GM10248 (cell line): ENCODE data around the gene NDUFB5.
A peak's percentile ranks its signal among the peaks of the same experiment; 100 is the strongest.

ENCODE experiments used
- CTCF ChIA-PET: fragments of 300-600 bp; sonication (Branson Sonifier 250); formaldehyde crosslinking; extraction: SDS; loops from one replicate; lab custom pipeline; 2021; ENCODE audit warnings: antibody characterized with exemption; lab: Yijun Ruan, JAX
- POLR2A ChIA-PET: fragments of 350-650 bp; sonication (Branson Sonifier 250); formaldehyde crosslinking; extraction: SDS; loops from one replicate; lab custom pipeline; 2020; ENCODE audit warnings: antibody characterized with exemption; lab: Yijun Ruan, JAX
- DNase-seq: peaks from one replicate; pipeline ENCODE4 v3.0.0; 2012; ENCODE audit errors: extremely low spot score
- TF ChIP-seq, protein P1 (sequence below): IDR thresholded peaks from 2 replicates; pipeline ENCODE4 v1.5.1; 2012; ENCODE audit warnings: mild to moderate bottlenecking, low read depth; ENCODE audit errors: extremely low read depth, missing control alignments, control extremely low read depth

Gene NDUFB5

DNA sequence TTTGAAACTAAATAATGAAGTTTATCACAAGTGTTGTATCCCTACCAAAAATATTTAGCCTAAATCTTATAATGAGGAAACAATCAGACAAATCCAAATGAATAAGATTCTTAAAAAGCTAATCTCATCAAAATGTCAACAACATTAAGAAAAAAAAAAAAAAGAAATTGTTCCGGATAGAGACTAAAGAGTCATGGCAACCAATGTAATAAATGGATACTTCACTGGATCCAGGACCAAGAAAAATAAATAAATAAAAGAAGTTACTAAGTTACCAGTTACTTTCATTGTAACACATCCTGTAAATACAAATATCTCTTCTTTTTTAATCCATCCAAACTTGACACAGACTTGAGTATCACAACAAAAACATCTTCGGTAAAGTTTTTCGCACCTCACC, 763 bp upstream of the NDUFB5 start:
- CTCF ChIA-PET, result no interaction called here
- TF ChIP-seq, protein P1, sequence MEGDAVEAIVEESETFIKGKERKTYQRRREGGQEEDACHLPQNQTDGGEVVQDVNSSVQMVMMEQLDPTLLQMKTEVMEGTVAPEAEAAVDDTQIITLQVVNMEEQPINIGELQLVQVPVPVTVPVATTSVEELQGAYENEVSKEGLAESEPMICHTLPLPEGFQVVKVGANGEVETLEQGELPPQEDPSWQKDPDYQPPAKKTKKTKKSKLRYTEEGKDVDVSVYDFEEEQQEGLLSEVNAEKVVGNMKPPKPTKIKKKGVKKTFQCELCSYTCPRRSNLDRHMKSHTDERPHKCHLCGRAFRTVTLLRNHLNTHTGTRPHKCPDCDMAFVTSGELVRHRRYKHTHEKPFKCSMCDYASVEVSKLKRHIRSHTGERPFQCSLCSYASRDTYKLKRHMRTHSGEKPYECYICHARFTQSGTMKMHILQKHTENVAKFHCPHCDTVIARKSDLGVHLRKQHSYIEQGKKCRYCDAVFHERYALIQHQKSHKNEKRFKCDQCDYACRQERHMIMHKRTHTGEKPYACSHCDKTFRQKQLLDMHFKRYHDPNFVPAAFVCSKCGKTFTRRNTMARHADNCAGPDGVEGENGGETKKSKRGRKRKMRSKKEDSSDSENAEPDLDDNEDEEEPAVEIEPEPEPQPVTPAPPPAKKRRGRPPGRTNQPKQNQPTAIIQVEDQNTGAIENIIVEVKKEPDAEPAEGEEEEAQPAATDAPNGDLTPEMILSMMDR, result no peak
- no peak for DNase-seq

DNA sequence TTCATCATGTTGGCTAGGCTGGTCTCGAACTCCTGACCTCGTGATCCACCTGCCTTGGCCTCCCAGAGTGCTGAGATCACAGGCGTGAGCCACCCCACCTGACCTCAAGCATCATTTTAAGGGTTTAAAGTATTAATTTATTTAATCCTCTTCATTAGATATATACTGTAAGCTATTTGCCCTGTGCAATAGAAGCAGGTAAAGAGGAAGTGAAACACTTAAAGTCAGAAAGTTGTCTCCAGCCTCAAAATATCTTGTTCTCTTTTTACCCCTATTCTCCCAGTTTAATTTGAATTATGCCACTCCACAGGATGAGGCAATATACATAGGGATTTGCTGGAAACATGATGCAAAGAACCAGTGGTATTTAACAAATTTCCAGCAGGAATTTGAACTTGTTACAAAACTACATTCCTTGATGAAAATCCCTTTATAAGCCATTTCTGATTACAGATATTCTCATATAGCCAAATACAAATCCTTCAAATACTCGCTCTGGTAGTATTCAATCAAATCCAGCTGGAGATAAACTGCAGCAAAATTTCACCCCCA, 2.0 kb downstream of the NDUFB5 start:
- TF ChIP-seq, protein P1, result no peak
- ChIA-PET CTCF (no interaction called here), POLR2A (interaction anchor here (0.6 kb wide), 1 partner anchor 16 kb away, joined by 4 read pairs; no protein-coding TSS in a partner anchor)
- DNase-seq, result peak; percentile 37

More for the DNA sequence above, 763 bp upstream of the NDUFB5 start:
- POLR2A ChIA-PET, result no interaction called here

- POLR2A ChIA-PET, result no interaction called here
- DNase-seq, result peak; percentile 55
- CTCF ChIA-PET, result interaction anchor here (1.0 to 1.4 kb wide), 2 partner anchors 9 to 44 kb away, joined by 3 to 5 read pairs; no protein-coding TSS in a partner anchor
- TF ChIP-seq, protein P1, result no peak
Measured at GRCh38 chr3:179608931-179609720, 4.5 kb downstream of the NDUFB5 start.

GRCh38 chr3:179610066-179610465, 5.5 kb downstream of the NDUFB5 start:
- CTCF ChIA-PET, result no interaction called here
- TF ChIP-seq, protein P1, result no peak
- POLR2A ChIA-PET, result no interaction called here
- DNase-seq, result no peak

- no peak for DNase-seq
- POLR2A ChIA-PET, result no interaction called here
- CTCF ChIA-PET, result interaction anchor here (1.6 kb wide), 1 partner anchor 56 kb away, joined by 3 read pairs; no protein-coding TSS in a partner anchor
Measured at GRCh38 chr3:179613807-179614206, 9.2 kb downstream of the NDUFB5 start.

GRCh38 chr3:179615458-179616173, 11.0 kb downstream of the NDUFB5 start:
- ChIA-PET POLR2A (no interaction called here), CTCF (interaction anchor here (1.4 to 2.2 kb wide), 3 partner anchors 11 to 34 kb away, joined by 4 to 8 read pairs (median 6); partner anchors contain the start of genes MRPL47 and NDUFB5)
- DNase-seq, result no peak
- TF ChIP-seq, protein P1, result no peak

More at GRCh38 chr3:179613807-179614206, 9.2 kb downstream of the NDUFB5 start:
- TF ChIP-seq, protein P1, result no peak
